GM12878 (cell line): ENCODE measurements around the gene WDFY4.

ENCODE experiments used
- MTA3 ChIP-seq: IDR thresholded peaks from 2 replicates; pipeline ENCODE4 v1.6.1; 2012; ENCODE audit warnings: low read length, inconsistent platforms, borderline replicate concordance
- POLR2A ChIP-seq: IDR thresholded peaks from 2 replicates; pipeline ENCODE4 v1.6.1; 2011; ENCODE audit warnings: low read depth, mild to moderate bottlenecking, low read length
- SIX5 ChIP-seq: IDR thresholded peaks from 2 replicates; pipeline ENCODE4 v1.6.1; 2011; ENCODE audit warnings: mild to moderate bottlenecking, low read depth, low read length, moderate library complexity; ENCODE audit not compliant: severe bottlenecking
- TF ChIP-seq, protein P1 (sequence below): fragments of 450-650 bp; IDR thresholded peaks from 2 replicates; pipeline ENCODE4 v1.6.1; 2016; ENCODE audit warnings: mild to moderate bottlenecking
- TF ChIP-seq, protein P2 (sequence below), 3 experiments: IDR thresholded peaks in 2 of 3; conservative IDR thresholded peaks in 1 of 3; 2 replicates each; pipeline ENCODE4 v1.5.1; 2011; ENCODE audit warnings: low read depth in 3 of 3, low read length in 3 of 3, mild to moderate bottlenecking in 3 of 3, control low read depth in 2 of 3, moderate library complexity in 2 of 3, inconsistent platforms in 1 of 3, mixed read lengths in 1 of 3; ENCODE audit not compliant: control insufficient read depth in 2 of 3, insufficient read depth in 1 of 3; ENCODE audit errors: extremely low read depth in 1 of 3
- TF ChIP-seq, protein P3 (sequence below): IDR thresholded peaks from 2 replicates; pipeline ENCODE4 v1.6.1; 2012; ENCODE audit warnings: low read depth, low read length, improper control_type of control experiment

DNA sequence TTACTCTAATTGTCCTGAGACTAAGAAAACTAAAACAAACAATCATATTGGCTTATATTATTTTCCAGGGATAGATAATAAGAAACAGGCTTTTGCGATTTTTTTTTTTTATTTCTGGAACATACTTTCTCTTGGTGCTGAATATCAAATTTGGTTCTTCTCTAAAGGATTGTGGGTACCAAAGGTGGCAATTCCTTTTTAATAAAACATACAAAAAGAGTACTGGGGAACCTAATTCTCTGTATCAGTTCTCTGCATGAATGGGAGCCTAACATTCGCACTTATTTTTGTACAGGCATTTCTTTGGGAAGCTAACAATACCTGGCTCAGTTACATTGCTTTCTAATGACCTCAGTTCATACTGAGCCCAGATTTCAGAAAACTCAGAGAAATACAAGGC lies 222.2 kb downstream of the WDFY4 start:
- TF ChIP-seq, protein P1, sequence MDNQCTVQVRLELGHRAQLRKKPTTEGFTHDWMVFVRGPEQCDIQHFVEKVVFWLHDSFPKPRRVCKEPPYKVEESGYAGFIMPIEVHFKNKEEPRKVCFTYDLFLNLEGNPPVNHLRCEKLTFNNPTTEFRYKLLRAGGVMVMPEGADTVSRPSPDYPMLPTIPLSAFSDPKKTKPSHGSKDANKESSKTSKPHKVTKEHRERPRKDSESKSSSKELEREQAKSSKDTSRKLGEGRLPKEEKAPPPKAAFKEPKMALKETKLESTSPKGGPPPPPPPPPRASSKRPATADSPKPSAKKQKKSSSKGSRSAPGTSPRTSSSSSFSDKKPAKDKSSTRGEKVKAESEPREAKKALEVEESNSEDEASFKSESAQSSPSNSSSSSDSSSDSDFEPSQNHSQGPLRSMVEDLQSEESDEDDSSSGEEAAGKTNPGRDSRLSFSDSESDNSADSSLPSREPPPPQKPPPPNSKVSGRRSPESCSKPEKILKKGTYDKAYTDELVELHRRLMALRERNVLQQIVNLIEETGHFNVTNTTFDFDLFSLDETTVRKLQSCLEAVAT: no peak
- no peak for TF ChIP-seq POLR2A
- TF ChIP-seq SIX5: no peak
- TF ChIP-seq MTA3: no peak
- TF ChIP-seq, protein P2, sequence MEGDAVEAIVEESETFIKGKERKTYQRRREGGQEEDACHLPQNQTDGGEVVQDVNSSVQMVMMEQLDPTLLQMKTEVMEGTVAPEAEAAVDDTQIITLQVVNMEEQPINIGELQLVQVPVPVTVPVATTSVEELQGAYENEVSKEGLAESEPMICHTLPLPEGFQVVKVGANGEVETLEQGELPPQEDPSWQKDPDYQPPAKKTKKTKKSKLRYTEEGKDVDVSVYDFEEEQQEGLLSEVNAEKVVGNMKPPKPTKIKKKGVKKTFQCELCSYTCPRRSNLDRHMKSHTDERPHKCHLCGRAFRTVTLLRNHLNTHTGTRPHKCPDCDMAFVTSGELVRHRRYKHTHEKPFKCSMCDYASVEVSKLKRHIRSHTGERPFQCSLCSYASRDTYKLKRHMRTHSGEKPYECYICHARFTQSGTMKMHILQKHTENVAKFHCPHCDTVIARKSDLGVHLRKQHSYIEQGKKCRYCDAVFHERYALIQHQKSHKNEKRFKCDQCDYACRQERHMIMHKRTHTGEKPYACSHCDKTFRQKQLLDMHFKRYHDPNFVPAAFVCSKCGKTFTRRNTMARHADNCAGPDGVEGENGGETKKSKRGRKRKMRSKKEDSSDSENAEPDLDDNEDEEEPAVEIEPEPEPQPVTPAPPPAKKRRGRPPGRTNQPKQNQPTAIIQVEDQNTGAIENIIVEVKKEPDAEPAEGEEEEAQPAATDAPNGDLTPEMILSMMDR (IDR thresholded peaks at IDR 0.05 in 2 of 3, conservative IDR thresholded peaks at IDR 0.05 in 1 of 3; ENCODE audit: control insufficient read depth in 2 of 3, extremely low read depth in 1 of 3, insufficient read depth in 1 of 3, low read depth in 3 of 3, low read length in 3 of 3): no peak
- TF ChIP-seq, protein P3, sequence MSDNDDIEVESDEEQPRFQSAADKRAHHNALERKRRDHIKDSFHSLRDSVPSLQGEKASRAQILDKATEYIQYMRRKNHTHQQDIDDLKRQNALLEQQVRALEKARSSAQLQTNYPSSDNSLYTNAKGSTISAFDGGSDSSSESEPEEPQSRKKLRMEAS: no peak
